ENCODE data around the gene FGFBP2.

FGFBP2 gene, protein sequence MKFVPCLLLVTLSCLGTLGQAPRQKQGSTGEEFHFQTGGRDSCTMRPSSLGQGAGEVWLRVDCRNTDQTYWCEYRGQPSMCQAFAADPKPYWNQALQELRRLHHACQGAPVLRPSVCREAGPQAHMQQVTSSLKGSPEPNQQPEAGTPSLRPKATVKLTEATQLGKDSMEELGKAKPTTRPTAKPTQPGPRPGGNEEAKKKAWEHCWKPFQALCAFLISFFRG

DNA sequence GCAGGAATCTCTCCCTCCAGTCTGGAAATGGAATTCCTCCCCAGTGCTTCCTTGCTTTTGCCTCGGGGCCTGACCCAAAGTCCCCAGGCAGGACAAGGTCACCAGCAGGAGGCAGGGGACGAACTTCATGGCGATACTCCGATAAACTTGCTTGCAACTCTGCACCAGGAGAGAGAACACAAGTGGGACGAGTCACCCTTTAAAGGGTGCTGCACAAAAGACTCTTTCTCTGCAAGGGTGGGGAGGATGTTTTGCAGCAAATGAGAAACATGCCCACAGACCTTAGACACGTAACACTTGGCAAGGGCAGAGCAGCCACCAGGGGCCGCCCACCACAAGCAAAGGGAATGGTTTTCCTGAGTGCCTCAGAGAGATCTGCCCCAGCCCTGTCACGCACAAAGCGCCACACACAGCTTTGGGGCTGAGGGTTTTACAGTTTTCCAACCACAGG is at the start of gene FGFBP2:
TSS of gene FGFBP2 (minus strand) at position 175 of the 451 bp plus-strand sequence. CDS start at position 129, 46 bp downstream.
- DNase-seq (ENCODE audit: low read depth in 3 of 3): peak; percentile 3 to 61 (median 22)

DNA sequence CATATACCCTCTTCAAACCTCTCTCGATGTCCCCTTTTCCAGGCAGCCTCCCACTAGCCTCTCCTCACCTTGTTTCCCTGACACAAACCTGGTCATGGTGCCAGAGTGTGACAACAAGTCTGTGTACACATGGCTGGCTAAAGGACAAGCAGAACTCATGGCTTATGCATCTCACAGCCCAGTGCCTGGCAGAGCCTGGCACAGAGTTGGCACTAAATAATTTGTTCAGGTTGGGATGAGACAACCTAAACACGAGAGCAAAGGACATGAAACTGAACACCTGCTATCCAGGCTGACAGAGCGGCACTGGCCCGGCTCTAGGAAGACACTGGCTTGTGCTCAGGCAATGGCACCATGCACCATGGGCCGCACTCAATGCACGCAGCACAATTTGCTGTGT is 48.2 kb upstream of the FGFBP2 start:
- no peak for DNase-seq (ENCODE audit: low read depth in 3 of 3)

- no peak for DNase-seq (ENCODE audit: low read depth in 3 of 3)
Observed at GRCh38 chr4:16009153-16009552, 46.2 kb upstream of the FGFBP2 start.

GRCh38 chr4:16007471-16008095 is 44.6 kb upstream of the FGFBP2 start:
- no peak for DNase-seq (ENCODE audit: low read depth in 3 of 3)

GRCh38 chr4:16006771-16007446 is 43.9 kb upstream of the FGFBP2 start:
- DNase-seq (ENCODE audit: low read depth in 3 of 3): no peak

- no peak for DNase-seq (ENCODE audit: low read depth in 3 of 3)
Observed at GRCh38 chr4:16005676-16006075, 42.7 kb upstream of the FGFBP2 start.

- DNase-seq (ENCODE audit: low read depth in 3 of 3): peak; percentile 3 to 23 (median 14)
Observed at GRCh38 chr4:16001484-16001858, 38.5 kb upstream of the FGFBP2 start.

DNA sequence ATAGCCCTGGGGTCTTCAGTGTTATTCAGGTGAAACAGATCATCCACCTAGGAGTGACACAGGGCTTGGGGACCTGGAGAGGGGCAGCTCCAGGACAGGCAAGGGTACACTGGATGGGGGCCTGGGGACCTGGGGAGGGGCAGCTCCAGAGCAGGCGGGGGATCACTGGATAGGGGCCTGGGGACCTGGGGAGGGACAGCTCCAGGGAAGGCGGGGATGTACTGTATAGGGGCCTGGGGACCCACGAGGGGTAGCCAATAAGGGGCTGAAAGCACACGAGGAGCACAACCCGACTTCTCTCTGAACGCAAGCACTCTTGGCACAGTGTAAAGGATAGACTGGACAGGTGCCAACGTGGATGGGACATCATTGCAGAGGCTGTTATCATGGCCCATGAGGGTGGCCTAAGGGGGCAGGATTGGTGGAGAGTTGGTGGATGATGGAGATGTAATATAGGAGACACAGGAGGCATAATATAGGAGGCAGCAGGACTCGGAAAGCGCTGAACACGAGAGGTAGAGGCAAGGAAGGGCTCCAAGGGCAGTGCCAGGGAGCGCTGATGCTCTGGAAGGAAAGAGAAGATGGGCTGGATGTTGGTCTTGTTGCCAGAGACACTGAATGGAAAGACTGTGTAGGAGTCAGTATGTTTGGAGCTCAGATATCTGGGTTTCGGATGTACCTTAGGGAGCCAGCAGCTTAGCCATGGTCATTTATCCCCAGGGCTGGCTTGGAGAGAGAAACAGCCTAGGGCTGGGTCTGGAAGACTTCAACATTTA is 37.9 kb upstream of the FGFBP2 start:
- DNase-seq (ENCODE audit: low read depth in 3 of 3): no peak

GRCh38 chr4:15996773-15997172 is 33.8 kb upstream of the FGFBP2 start:
- no peak for DNase-seq (ENCODE audit: low read depth in 3 of 3)

- no peak for DNase-seq (ENCODE audit: low read depth in 3 of 3)
Observed at GRCh38 chr4:15995826-15996225, 32.9 kb upstream of the FGFBP2 start.

DNA sequence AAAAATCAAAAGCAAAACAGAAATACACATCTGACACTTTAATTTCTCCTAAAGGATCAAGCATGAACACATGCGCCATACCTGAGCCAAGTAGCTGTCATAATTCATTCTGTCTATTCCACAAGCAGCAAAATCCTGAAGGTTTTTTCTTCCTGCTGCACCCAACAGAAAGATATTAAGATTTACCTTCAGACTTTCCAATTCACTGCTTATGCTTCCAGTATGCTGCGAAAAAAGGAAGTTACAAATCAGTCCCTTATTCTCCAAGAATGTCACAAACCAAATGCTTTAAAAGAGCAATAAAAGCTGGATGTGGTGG is 29.2 kb upstream of the FGFBP2 start:
- no peak for DNase-seq (ENCODE audit: low read depth in 3 of 3)

DNA sequence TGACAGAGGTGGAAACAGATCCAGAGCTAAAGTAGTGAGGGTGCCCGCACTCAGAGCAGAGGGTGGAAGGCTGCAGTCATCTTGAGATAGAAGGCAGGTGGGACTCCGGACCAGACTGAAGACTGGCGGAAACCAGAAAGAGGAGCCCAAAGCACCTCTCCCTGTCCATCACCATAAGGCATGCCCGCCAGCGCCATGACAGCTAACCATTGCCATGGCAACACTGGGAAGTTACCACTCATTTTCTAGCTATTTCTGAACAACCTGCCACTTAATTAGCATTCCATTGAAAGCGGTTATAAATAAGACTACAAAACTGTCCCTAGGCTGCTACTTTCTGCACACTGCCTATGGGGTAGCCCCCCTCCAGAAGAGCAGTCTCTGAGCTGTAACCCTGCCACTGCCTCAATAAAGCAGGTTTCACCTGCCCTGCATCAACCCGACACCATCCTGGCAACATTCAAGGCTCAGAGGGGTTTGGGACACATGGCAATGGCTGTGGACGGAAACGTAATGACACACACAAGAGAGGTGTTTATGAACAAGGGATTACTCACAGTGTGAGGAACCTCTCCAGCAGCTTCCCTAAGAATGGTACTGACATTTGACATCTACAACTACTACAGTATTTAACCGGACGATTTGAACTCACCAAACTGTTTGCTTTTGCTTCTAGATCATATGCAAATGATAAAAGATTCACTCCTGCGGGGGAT is 27.8 kb upstream of the FGFBP2 start:
- DNase-seq (ENCODE audit: low read depth in 3 of 3): no peak

- DNase-seq (ENCODE audit: low read depth in 3 of 3): no peak
Observed at GRCh38 chr4:15989424-15989823, 26.4 kb upstream of the FGFBP2 start.

DNA sequence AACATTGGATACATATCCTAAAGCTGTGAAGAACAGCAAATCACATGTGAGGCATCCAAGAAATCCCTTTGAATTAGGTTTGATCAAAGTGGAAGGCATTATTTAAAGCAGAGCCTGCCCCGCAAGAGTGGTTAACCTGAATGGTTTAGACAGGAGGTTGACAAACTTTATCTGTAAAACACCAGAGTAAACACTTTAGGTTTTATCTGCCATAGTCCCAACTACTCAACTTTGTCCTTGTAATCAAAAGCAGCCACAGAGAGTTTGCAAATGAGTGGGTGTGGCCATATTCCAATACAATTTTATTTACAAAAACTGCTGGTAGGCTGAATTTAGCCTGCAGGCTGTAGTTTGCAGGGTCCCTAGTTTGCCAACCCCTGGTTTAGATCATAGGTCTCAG is 25.2 kb upstream of the FGFBP2 start:
- no peak for DNase-seq (ENCODE audit: low read depth in 3 of 3)

DNA sequence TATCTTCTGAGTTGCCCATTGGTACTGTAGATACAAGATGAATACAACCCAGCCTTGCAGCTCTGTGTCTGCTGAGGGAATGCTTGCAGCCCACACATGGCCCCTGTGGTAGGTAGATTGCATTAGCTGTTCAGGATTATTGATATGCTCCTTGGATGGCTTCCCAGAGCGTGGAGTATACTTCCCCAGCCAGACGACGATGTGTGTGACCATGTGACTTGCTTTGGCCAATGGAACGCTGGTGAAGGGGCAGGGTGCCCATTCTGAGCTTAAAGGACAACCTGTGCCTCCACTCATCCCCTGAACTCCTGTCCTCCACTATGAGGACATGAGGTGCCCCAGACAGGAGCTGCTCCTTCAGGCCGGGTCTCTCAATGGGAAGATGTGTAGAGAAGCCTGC is 23.9 kb upstream of the FGFBP2 start:
- DNase-seq (ENCODE audit: low read depth in 3 of 3): no peak

DNA sequence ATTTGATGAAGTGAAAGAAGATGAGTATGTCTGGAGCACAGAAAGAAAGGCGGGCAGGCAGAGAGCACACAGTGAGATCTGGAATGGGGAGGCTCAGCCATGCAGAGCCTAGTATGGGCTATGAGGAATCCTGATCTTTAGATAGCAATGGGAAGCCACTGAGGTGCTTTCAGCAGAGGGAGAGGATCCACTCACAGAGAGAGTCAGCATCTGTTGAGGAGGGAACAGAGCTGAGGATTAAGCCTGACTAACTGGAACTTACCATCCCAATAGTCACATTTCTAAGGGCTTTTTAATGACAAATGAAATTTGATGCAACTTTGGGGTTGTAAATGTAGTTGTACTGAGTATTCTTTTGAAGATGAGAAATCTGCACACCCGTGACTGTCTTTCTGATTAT is 20.6 kb upstream of the FGFBP2 start:
- DNase-seq (ENCODE audit: low read depth in 3 of 3): no peak

GRCh38 chr4:15982842-15983524 is 20.0 kb upstream of the FGFBP2 start:
- no peak for DNase-seq (ENCODE audit: low read depth in 3 of 3)

DNA sequence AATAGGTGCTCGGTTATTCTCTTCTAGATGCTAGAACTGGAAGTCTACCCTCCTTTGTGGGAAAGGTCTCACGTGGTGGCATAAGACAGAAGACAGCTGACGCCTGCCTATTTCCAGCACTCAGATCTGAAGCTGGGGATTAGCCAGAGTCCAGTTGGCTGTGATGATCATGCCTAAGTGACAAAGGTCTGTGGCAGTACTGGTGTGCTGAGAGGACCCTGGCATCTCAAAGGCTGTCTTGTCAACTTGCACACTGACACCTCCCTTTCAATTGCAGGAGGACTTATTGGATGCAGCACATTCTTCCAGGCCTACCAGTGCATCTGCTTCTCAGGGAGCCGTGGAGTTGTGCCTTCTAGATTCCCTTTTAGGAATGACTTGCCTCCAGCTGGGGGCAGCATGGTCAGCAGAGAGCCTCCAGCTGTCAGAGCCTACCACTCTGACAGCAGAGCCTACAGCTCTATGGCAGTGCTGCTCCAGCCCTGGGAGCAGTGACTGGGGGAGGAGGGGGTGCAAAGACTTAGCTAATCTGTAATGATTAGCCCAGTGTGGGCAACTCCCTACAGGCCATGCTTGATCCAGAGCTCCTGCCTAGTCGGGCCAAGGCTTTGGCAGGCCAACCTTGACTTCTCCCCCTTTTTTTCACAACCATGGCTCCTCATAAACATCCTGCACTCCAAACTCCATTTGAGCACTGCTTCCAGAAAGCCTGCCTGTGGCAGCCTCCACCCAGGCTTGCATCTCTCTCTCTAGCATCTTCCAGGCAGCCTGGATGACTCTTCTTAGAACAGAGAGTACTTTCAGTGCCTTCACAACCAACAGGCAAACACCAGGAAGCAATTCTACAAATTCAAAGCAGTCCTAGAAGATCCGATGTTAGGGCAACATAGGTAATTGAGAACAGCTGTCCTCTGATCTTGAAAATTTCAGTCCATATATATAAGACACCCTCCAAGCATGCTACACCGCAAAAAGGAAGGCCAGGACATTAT is 13.8 kb upstream of the FGFBP2 start:
- no peak for DNase-seq (ENCODE audit: low read depth in 3 of 3)

- DNase-seq (ENCODE audit: low read depth in 3 of 3): no peak
Observed at GRCh38 chr4:15971068-15971801, 8.3 kb upstream of the FGFBP2 start.

Data from stimulated activated CD4-positive, alpha-beta T cell treated with anti-CD3 and anti-CD28 coated beads, TNF-alpha, amount 100 ng/mL, for 24 hours (primary cell).